Measurements from ENCODE around the gene GMDS. TPM values are rescaled to one million over a fixed set of nuclear protein-coding genes. Genes with fewer than 3 reads are reported as not detected.

The GMDS gene
- total RNA-seq, 4 donors from 2014 or later: 3.4 to 7.2 (median 4.6) TPM

DNA sequence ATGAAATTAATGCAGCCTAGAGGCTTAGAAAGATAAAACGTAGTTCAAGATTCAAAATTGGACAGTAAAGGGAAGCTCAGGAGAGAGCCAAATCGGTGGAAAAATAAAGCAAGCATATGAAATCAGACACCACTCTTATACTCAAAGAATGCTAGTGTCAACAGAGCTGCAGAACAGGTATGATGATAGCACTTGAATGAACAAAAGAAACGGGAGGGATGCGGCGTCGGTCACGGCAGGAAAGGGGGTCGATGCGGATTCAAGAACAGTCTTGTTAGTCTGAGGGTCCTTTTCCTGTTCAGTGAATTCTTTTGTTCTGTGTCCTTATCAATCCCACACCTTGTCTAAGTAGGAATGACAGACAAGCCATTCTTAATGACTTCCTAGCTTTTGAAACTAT lies 521.3 kb downstream of the GMDS start:
- Histone ChIP-seq H3K27me3 (no peaks in the 10 kb centered on the region), H3K4me1 (no peaks in the 10 kb centered on the region), H3K9me3 (no peaks in the 10 kb centered on the region), H3K36me3 (no peaks in the 10 kb centered on the region), H3K4me3 (no peak overlapping the region), H3K27ac (peak overlapping the region in 1 of 4 donors; percentile 42)
- no peak for ATAC-seq
- DNase-seq: no peak
- in situ Hi-C loops (cut with MboI; ENCODE audit: low sequenced_read_pairs in 4 of 4): no loop called here
- TF ChIP-seq, protein P1, sequence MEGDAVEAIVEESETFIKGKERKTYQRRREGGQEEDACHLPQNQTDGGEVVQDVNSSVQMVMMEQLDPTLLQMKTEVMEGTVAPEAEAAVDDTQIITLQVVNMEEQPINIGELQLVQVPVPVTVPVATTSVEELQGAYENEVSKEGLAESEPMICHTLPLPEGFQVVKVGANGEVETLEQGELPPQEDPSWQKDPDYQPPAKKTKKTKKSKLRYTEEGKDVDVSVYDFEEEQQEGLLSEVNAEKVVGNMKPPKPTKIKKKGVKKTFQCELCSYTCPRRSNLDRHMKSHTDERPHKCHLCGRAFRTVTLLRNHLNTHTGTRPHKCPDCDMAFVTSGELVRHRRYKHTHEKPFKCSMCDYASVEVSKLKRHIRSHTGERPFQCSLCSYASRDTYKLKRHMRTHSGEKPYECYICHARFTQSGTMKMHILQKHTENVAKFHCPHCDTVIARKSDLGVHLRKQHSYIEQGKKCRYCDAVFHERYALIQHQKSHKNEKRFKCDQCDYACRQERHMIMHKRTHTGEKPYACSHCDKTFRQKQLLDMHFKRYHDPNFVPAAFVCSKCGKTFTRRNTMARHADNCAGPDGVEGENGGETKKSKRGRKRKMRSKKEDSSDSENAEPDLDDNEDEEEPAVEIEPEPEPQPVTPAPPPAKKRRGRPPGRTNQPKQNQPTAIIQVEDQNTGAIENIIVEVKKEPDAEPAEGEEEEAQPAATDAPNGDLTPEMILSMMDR (IDR thresholded peaks at IDR 0.05 in 4 of 5, conservative IDR thresholded peaks at IDR 0.05 in 1 of 5): no peak
- no peak for TF ChIP-seq POLR2A (IDR thresholded peaks at IDR 0.05)
- intact Hi-C loops (cut with DNase I; ENCODE audit: low total_unique reads): no loop called here

DNA sequence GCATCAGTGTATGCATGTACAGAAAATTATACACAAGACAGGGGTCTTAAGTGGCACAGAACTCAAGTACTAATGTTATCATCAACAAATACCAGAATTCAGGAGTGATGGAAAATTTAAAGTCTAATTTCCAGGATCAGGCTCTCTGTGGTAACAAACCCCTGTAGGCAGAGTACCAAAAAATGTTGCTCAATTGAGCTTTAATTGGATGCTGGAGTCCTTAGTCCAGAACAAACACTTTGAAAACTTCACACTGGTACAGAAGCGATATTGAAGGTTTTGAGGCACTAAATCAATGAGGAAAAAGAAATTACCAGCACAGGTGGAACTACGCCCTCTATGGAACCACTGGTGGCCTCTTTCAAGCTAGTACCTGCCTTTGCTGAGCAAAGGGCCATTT lies 522.6 kb downstream of the GMDS start:
- DNase-seq (no peak), ATAC-seq (no peak)
- Histone ChIP-seq H3K4me3 (no peak overlapping the region), H3K9me3 (no peaks in the 10 kb centered on the region), H3K36me3 (no peaks in the 10 kb centered on the region), H3K4me1 (no peaks in the 10 kb centered on the region), H3K27ac (no peak overlapping the region), H3K27me3 (no peaks in the 10 kb centered on the region)
- TF ChIP-seq, protein P1 (IDR thresholded peaks at IDR 0.05 in 4 of 5, conservative IDR thresholded peaks at IDR 0.05 in 1 of 5): no peak
- TF ChIP-seq POLR2A (IDR thresholded peaks at IDR 0.05): no peak
- intact Hi-C loops (cut with DNase I; ENCODE audit: low total_unique reads) (no loop called here), in situ Hi-C loops (cut with MboI; ENCODE audit: low sequenced_read_pairs in 4 of 4) (no loop called here)

DNA sequence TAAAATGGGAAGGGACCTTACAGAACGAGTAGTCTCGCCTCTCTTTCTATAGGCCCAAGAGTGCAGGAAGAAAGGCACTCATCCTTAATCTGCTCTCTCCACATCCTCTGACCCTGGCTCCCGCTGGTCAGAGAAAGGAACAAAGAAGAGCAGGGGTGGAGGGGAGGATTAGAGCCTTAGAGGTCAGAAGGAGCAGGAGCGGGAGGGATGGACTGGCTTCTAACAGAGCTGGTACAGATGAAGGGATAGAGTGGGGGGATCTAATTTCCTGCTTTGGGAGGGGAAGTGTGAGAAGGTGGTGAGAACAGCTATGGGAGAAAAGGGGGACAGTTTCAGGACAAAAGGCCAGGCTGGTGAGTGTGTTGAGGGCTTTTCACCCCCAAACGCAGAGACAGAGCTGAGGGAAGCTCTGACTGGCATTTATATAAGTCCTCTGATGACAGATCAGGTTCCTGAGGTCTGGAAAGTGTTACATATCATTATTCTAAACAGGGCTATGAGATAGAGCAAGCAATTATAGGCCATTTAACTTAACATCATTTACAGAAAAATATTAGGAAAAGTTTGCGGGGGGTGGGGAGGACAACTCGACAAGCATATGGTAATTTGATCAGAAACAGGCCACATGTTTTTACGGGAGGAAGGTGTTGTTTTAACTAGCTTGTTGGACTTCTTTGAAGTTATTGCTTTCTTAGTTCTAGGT lies 524.6 kb downstream of the GMDS start:
- H3K36me3 ChIP-seq: no peaks in the 10 kb centered on the region
- no peaks in the 10 kb centered on the region for H3K27me3 ChIP-seq
- no peaks in the 10 kb centered on the region for H3K4me1 ChIP-seq
- DNase-seq (no peak), ATAC-seq (no peak)
- in situ Hi-C loops (cut with MboI; ENCODE audit: low sequenced_read_pairs in 4 of 4) (no loop called here), intact Hi-C loops (cut with DNase I; ENCODE audit: low total_unique reads) (no loop called here)
- no peak overlapping the region for H3K4me3 ChIP-seq
- no peak overlapping the region for H3K27ac ChIP-seq
- H3K9me3 ChIP-seq: no peaks in the 10 kb centered on the region
- TF ChIP-seq, protein P1 (IDR thresholded peaks at IDR 0.05 in 4 of 5, conservative IDR thresholded peaks at IDR 0.05 in 1 of 5): no peak
- TF ChIP-seq POLR2A (IDR thresholded peaks at IDR 0.05): no peak

DNA sequence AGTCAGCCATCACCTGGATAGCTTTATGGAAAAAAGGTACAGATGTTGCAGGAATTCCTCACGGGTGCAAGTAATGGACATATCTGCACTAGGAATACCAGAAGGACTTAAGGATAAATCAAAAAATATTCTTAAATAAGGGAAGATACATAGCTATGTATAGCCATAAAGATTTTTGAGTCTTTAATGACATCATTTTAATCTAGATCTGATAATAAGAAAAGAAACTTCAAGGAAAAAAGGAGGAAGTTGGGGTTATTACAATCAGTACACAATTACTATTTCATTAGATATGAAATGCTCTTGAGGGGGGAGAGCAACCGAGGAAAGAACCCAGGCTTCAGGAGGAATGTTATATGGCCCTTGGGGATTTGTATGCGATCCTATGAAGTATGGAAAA lies 525.5 kb downstream of the GMDS start:
- Histone ChIP-seq H3K4me1 (no peaks in the 10 kb centered on the region), H3K27me3 (no peaks in the 10 kb centered on the region), H3K9me3 (no peaks in the 10 kb centered on the region), H3K27ac (no peak overlapping the region), H3K36me3 (no peaks in the 10 kb centered on the region), H3K4me3 (no peak overlapping the region)
- no peak for TF ChIP-seq POLR2A (IDR thresholded peaks at IDR 0.05)
- TF ChIP-seq, protein P1 (IDR thresholded peaks at IDR 0.05 in 4 of 5, conservative IDR thresholded peaks at IDR 0.05 in 1 of 5): no peak
- in situ Hi-C loops (cut with MboI; ENCODE audit: low sequenced_read_pairs in 4 of 4): no loop called here
- intact Hi-C loops (cut with DNase I; ENCODE audit: low total_unique reads): no loop called here
- no peak for DNase-seq
- no peak for ATAC-seq

DNA sequence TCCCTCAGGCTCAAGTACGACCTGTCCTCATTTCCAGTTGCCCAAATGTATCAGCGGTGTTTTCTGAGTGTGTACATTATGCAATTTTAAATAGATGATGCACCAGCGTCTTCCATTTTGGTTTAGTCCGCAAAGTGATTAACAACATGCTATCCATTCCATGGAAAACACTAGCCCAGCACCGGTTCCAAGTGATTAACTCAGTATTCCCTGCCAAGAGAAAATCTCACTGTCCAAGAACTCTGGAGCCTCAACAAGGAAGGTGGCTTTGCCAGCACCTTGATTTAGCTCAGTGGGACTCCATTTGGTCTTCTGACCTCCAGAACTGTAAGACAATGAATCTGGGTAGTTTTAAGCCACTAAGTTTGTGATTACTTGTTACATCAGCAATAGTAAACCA lies 528.5 kb downstream of the GMDS start:
- no peaks in the 10 kb centered on the region for H3K36me3 ChIP-seq
- ATAC-seq (no peak), DNase-seq (no peak)
- in situ Hi-C loops (cut with MboI; ENCODE audit: low sequenced_read_pairs in 4 of 4) (no loop called here), intact Hi-C loops (cut with DNase I; ENCODE audit: low total_unique reads) (no loop called here)
- H3K27me3 ChIP-seq: no peaks in the 10 kb centered on the region
- no peak overlapping the region for H3K4me3 ChIP-seq
- no peak overlapping the region for H3K27ac ChIP-seq
- no peak for TF ChIP-seq POLR2A (IDR thresholded peaks at IDR 0.05)
- TF ChIP-seq, protein P1 (IDR thresholded peaks at IDR 0.05 in 4 of 5, conservative IDR thresholded peaks at IDR 0.05 in 1 of 5): no peak
- H3K4me1 ChIP-seq: no peaks in the 10 kb centered on the region
- H3K9me3 ChIP-seq: no peaks in the 10 kb centered on the region

Data from gastrocnemius medialis (tissue), 4 donors.